Mesodermal cell (in vitro differentiated cells): ENCODE data around the gene RBMS3. TPM values are rescaled to one million over a fixed set of nuclear protein-coding genes. Genes with fewer than 3 reads are reported as not detected.
"Not testable (repeated sequence)": the region's sequence is repeated elsewhere in the genome, so short reads cannot be mapped to it uniquely, and the experiment has no call there.

Experiments used
- H3K27ac ChIP-seq: 2 replicates; pipeline ENCODE4 v1.7.0; 2013; ENCODE audit warnings: mild to moderate bottlenecking, low read depth, low read length, moderate library complexity; ENCODE audit not compliant: severe bottlenecking
- H3K36me3 ChIP-seq: 2 replicates; pipeline ENCODE4 v1.7.1; 2013; ENCODE audit warnings: mild to moderate bottlenecking, low read length, moderate library complexity; ENCODE audit not compliant: control insufficient read depth, insufficient read depth
- H3K4me1 ChIP-seq: one replicate; pipeline ENCODE4 v1.7.1; 2013; ENCODE audit warnings: mild to moderate bottlenecking, low read length; ENCODE audit not compliant: insufficient read depth, control insufficient read depth, poor library complexity, severe bottlenecking
- H3K4me3 ChIP-seq: 2 replicates; pipeline ENCODE4 v1.7.0; 2013; ENCODE audit warnings: low read length, control low read depth, mild to moderate bottlenecking; ENCODE audit not compliant: insufficient read depth, poor library complexity, severe bottlenecking; ENCODE audit errors: extremely low read depth
- H3K9me3 ChIP-seq: 2 replicates; pipeline ENCODE4 v1.7.1; 2013; ENCODE audit warnings: mild to moderate bottlenecking, low read length, moderate library complexity; ENCODE audit not compliant: control insufficient read depth
- WGBS, 2 experiments: methylation state at CpG; one replicate each; pipeline ENCODE4 v1.1.5; 2013; ENCODE audit warnings: missing lambda C conversion rate in 2 of 2; ENCODE audit not compliant: insufficient coverage in 2 of 2; 5-methylcytosine and 5-hydroxymethylcytosine counted together
- polyA plus RNA-seq, 2 experiments: library from polyadenylated mRNA; stranded (reverse); fragments of 50-300 nt; gene quantifications; one replicate each; pipeline ENCODE4 v1.2.3, GENCODE V29; 2013

RBMS3 gene
- 26.3 TPM for polyA plus RNA-seq (2013, experiment 1 of 2)
- 24.8 TPM for polyA plus RNA-seq (2013, experiment 2 of 2)

DNA sequence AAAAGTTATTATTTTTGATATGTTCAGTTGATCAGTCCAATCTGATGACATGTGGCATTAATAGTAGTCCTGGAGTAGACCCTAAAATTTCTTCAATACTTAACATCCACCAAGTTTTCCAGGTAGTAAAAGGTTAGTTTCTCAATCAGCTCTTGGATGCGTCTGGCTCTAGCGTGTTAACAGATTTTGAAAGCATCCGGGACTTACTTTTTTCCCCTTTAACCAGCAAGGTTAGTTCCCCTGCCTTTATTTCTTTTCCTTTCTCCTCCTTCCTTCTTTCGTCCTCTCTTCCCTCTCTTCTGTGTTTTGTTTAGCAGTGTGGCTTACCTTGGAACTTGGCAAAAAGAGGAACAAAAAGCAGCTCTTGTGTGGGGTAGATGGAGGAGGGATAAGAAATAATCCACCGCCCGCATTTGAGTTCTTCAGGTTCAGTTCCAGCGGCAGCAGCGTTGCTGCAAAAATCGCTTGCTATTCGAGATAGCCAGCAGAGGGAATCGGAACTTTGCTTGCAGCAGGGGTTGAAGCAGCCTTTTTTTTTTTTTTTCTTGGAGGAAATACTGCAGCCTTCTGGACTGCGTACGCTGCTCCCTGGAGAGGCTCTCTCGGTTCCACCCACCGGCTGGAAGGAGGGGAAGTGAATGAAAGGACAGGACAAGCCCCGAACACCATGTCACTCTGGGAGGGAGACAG lies at the start of gene RBMS3:
Gene RBMS3 (plus strand): TSS at position 668 of the 690 bp plus-strand sequence.
- H3K4me1 ChIP-seq, result peaks cover 15% of the 10 kb centered on the region
- 0 to 3% methylated on average over 9 to 11 of the region's 16 CpGs for WGBS, 2 experiments
- no peaks in the 10 kb centered on the region for H3K9me3 ChIP-seq
- peak within 1 kb of the TSS; percentile 71 for H3K4me3 ChIP-seq
- H3K36me3 ChIP-seq, result no peaks in the 10 kb centered on the region
- H3K27ac ChIP-seq, result peak within 1 kb of the TSS; percentile 95

DNA sequence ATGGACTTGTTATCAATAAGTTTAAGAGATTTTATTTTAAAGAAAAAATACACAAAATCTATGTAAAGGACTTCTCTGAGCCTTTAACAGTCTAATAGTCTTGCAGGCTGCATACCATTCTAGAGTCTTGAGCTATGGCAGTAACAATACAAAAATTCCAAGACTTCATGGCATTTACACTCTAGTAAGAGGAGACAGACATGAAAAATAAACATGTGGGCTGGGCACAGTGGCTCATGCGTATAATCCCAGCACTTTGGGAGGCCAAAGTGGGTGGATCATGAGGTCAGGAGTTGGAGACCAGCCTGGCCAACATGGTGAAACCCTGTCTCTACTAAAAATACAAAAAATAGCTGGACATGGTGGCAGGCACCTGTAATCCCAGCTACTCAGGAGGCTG lies 47.7 kb upstream of the RBMS3 start:
- H3K27ac ChIP-seq, H3K4me1 ChIP-seq, H3K36me3 ChIP-seq, H3K9me3 ChIP-seq, H3K4me3 ChIP-seq: not testable (repeated sequence)
- no CpG with 5 or more reads among the region's 1 CpG for WGBS, 2 experiments

DNA sequence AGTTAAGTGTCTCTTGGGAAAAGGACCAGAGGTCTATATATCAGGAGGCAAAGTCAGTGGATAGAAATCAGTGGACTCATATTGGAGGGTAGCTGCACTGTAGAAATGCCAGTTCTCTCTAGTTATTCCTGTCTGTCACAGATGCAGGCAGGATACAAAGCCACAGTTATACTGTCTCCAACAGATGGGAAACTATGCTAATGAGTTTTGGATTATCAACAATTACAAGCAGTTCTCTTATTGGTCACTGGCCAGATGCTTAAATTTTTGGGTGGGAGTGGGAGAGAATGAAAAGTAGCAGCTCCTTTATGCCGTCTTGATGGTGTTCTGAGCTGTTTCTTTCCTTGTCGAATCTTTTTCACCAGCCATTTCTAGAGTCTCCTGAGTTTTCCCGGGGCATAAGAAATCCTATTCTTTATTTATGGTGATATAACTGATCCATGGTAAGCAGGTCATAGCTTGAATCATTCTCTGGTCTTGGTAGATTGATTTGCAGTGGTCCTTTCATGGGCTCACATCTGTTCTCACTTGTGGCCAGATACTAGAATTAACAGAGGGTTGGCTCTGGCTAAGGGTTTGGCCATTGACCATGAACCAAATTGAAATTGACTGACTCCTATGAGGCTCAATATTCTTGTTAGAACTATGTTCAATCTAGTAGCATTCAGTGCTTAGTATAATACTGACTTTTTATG lies 44.6 kb upstream of the RBMS3 start:
- H3K9me3 ChIP-seq, result peaks cover 8% of the 10 kb centered on the region
- peaks cover 24% of the 10 kb centered on the region for H3K4me1 ChIP-seq
- no peak overlapping the region for H3K27ac ChIP-seq
- 80% methylated on average over 1 of the region's 3 CpGs; no CpG with 5 or more reads in 1 of the 2 experiments for WGBS, 2 experiments
- H3K4me3 ChIP-seq, result no peak overlapping the region
- H3K36me3 ChIP-seq, result no peaks in the 10 kb centered on the region

DNA sequence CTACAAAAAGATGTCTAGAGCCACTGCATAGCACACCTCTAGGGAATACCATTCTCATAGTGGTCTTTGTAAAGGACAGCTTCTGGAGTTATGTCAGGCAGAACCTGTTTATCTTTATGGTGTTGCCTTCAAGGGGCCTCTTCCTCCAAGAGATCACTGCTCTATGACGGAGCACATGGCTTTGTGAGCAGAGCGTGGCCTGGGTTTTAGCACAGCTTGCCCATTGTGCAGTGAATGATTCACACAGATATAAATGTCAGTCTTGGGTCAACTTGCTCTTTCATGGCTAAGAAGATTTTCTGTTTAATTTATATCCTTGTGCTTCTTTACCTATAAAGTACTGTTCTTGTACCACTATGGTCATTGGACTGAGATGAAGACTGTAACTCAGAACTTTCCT lies 41.5 kb upstream of the RBMS3 start:
- WGBS, 2 experiments, result 60 to 100% methylated on average over 1 to 2 of the region's 2 CpGs
- Histone ChIP-seq H3K4me1 (peaks cover 18% of the 10 kb centered on the region), H3K27ac (peak overlapping the region; percentile 80), H3K36me3 (no peaks in the 10 kb centered on the region), H3K4me3 (no peak overlapping the region), H3K9me3 (peaks cover 15% of the 10 kb centered on the region)

DNA sequence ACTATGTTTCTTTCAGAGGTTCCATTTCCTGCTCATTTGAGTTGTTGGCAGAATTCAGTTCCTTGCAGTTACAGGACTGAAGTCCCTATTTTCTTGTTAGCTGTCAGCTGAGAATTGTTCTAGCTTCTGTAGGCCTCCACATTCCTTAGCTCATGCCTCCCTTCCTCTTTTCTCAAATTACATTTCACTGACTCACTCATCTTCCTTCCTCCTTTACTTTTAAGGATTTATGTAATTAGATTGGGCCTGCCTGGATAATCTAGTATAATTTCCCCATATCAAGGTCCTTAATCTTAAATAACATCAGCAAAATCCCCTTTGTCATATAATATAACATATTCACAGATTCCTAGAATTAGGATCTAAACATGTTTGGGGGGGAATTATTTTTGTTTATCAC lies 40.6 kb upstream of the RBMS3 start:
- Histone ChIP-seq H3K27ac (peak overlapping the region; percentile 80), H3K36me3 (no peaks in the 10 kb centered on the region), H3K9me3 (peaks cover 15% of the 10 kb centered on the region), H3K4me1 (peaks cover 18% of the 10 kb centered on the region), H3K4me3 (no peak overlapping the region)

DNA sequence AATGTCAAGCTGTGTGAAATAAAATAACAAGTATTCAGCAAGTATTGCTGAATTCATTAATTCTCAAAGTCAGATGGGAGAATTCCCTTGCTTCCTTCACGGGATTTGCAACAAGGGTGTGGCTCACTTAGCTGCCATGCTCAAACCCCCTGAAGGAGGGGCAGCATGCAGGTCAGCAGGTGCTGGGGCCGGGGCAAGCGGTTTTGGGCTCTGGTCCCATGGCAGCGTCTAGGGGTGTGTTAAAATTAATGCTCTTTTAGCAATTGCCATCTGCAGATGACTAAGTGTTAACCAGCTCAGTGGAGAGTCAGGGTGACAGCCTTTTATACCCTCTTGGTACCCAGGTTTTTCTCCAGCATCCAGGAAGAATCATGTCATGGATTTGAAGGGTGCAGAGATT lies 40.0 kb upstream of the RBMS3 start:
- Histone ChIP-seq H3K4me3 (no peak overlapping the region), H3K9me3 (peaks cover 15% of the 10 kb centered on the region), H3K27ac (no peak overlapping the region), H3K4me1 (peaks cover 18% of the 10 kb centered on the region), H3K36me3 (no peaks in the 10 kb centered on the region)
- WGBS, 2 experiments, result 93 to 100% methylated on average over 3 to 4 of the region's 4 CpGs

DNA sequence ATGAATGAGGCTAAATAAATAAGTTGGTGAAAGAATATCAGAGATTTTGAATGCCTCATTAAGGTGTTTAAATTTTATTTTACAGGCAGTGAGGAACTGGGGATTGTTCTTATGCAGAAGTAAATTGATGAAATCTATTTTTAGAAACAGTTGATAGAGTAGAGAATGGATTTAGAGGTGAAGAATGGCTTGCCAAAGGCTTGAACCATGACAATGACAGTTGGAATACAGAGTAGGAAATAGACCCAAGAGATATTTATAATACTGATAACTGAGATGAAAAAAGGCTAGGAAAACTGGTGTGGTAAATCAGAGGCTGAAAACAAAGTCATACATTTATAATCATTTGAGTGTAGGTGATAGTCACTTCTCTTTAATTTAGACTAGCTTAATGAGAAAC lies 39.0 kb upstream of the RBMS3 start:
- peaks cover 15% of the 10 kb centered on the region for H3K9me3 ChIP-seq
- peaks cover 18% of the 10 kb centered on the region for H3K4me1 ChIP-seq
- H3K36me3 ChIP-seq, result no peaks in the 10 kb centered on the region
- H3K4me3 ChIP-seq, result no peak overlapping the region
- H3K27ac ChIP-seq, result no peak overlapping the region

DNA sequence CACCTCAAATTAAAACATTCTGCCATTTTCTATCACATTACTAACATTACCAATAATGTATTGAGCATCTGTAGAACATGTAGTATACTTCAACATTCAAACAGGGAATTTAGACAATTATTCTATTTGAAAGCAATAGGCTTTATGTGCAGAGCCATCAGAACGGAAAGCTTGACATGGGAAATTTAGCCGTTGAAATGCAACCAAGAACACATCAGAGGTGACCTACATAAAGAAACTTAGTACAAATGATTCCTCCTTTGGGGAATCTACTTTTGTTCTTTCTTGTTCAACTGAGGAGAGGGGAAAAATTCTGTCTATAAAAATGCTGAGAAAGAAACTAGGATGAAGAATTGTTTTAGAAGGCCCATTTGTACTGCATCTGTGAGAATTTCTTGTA lies 38.6 kb upstream of the RBMS3 start:
- WGBS, 2 experiments, result no CpG with 5 or more reads among the region's 2 CpGs
- H3K9me3 ChIP-seq, result peaks cover 15% of the 10 kb centered on the region
- no peaks in the 10 kb centered on the region for H3K36me3 ChIP-seq
- H3K27ac ChIP-seq, result no peak overlapping the region
- peaks cover 18% of the 10 kb centered on the region for H3K4me1 ChIP-seq
- no peak overlapping the region for H3K4me3 ChIP-seq

DNA sequence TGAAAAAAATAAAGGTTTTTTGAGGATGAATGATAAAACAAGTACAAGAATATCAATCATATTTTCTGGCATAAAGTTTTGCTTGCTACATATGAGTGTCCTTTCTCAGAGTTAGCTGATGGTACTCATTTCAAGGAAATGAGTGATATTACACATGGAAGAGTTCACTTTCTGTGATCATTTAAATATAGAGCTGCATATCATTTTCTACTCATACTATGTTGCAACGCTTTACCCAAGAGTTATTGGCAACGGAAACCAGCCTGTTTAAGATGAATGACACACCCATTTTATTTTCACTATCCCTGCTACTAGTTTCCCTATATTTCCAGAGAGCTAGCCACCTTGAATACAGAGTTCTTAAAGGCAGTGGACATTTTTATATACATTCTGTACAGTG lies 35.4 kb upstream of the RBMS3 start:
- H3K4me1 ChIP-seq, result no peaks in the 10 kb centered on the region
- 100% methylated on average over 2 of the region's 2 CpGs; no CpG with 5 or more reads in 1 of the 2 experiments for WGBS, 2 experiments

DNA sequence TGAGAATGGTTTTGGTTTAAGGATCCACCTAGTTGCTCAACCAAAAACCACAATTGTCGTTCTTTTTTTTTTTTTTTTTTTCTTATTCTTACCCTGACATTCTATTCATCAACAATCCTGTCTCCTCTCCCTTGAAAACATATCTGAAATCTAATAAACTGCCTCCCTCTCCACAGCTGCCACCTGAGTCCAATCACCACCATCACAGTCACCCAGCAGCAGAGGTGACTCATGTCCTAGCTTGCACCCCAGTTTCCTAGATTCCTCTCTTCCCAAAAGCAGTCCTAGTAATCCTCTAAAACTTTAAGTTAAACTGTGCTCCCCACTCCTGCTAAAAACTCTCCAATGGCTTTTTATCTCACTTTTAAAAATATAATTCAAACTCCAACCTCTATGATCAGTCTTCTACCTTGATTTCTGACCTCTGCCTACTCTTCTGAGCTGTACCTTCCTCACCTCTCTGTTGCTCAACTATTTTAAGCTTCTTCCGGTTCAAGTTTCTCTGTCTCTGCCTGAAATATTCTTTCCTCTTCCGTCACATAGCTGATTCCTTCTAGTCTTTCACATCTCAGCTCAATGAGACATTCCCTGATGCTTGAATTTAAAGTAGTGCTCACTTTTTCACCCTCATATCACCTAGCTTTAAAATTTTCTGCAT lies 33.7 kb upstream of the RBMS3 start:
- Histone ChIP-seq H3K27ac (no peak overlapping the region), H3K4me3 (no peak overlapping the region), H3K4me1 (no peaks in the 10 kb centered on the region), H3K36me3 (no peaks in the 10 kb centered on the region), H3K9me3 (no peaks in the 10 kb centered on the region)
- WGBS, 2 experiments, result 95 to 100% methylated on average over 2 to 3 of the region's 3 CpGs

More for the DNA sequence above, 35.4 kb upstream of the RBMS3 start:
- Histone ChIP-seq H3K9me3 (peaks cover 15% of the 10 kb centered on the region), H3K4me3 (no peak overlapping the region), H3K27ac (no peak overlapping the region), H3K36me3 (no peaks in the 10 kb centered on the region)
